Measurements from ENCODE around the gene TDRD15. TPM values are rescaled to one million over a fixed set of nuclear protein-coding genes. Genes with fewer than 3 reads are reported as not detected.

TDRD15 gene
- total and polyA plus RNA-seq, 2 of the 4 experiments (the other 2 are of a cell fraction) = not detected

GRCh38 chr2:21146638-21147037, 22.9 kb downstream of the TDRD15 start:
- no TSS peak for BruUV-seq (replicated peaks)
- Histone ChIP-seq H2AFZ (replicated peaks; ENCODE audit: low read length, poor library complexity) (no peak overlapping the region), H2AK9ac (replicated peaks; ENCODE audit: low read depth, low read length, poor library complexity) (no peak overlapping the region), H2BK15ac (ENCODE audit: low read depth, low read length) (no peak overlapping the region), H3K4me1 (ENCODE audit: control insufficient read depth, insufficient read depth, low read length) (no peaks in the 10 kb centered on the region), H2BK20ac (ENCODE audit: low read depth, low read length) (no peak overlapping the region), H3K14ac (replicated peaks; ENCODE audit: low read depth, low read length) (no peak overlapping the region), H2AK5ac (ENCODE audit: low read depth, low read length) (no peak overlapping the region), H3K79me1 (ENCODE audit: low read depth in 1 of 2, low read length in 2 of 2) (no peaks in the 10 kb centered on the region), H4K20me1 (ENCODE audit: insufficient read depth, low read length) (no peaks in the 10 kb centered on the region), H4K91ac (ENCODE audit: insufficient read depth, low read depth, low read length) (no peak overlapping the region), H4K5ac (ENCODE audit: low read depth, low read length) (no peak overlapping the region), H4K8ac (ENCODE audit: low read depth in 2 of 2, low read length in 2 of 2) (no peak overlapping the region), H3K4me2 (ENCODE audit: low read depth, low read length) (no peak overlapping the region), H3K18ac (ENCODE audit: low read depth, low read length) (no peak overlapping the region), H3K23ac (ENCODE audit: low read depth, low read length) (no peak overlapping the region), H3K9ac (ENCODE audit: low read depth, low read length) (no peak overlapping the region), H2BK120ac (ENCODE audit: low read depth, low read length) (no peak overlapping the region), H3K4me3 (ENCODE audit: insufficient read depth, low read depth, low read length) (no peak overlapping the region), H3K9me1 (ENCODE audit: insufficient read depth, low read length) (no peaks in the 10 kb centered on the region), H3K27ac (ENCODE audit: insufficient read depth, low read length) (no peak overlapping the region), H2BK5ac (ENCODE audit: low read depth, low read length, poor library complexity, severe bottlenecking) (no peak overlapping the region), H3K4ac (ENCODE audit: low read depth, low read length) (no peak overlapping the region), H3K9me3 (ENCODE audit: control insufficient read depth, insufficient read depth, low read length) (no peaks in the 10 kb centered on the region), H3K36me3 (ENCODE audit: control insufficient read depth, insufficient read depth, low read length) (no peaks in the 10 kb centered on the region), H3K27me3 (ENCODE audit: control insufficient read depth, insufficient read depth, low read length) (no peaks in the 10 kb centered on the region), H3K56ac (ENCODE audit: extremely low read depth, insufficient read depth, low read length) (no peak overlapping the region)
- dilution Hi-C loops (cut with HindIII; ENCODE audit: low sequenced_read_pairs, unreplicated experiment) = no loop called here
- CTCF ChIA-PET = no interaction called here
- ATAC-seq (ENCODE audit: low read depth) (no peak), DNase-seq (no peak)
- POLR2A ChIA-PET (ENCODE audit: unreplicated experiment) = no interaction called here
- in situ Hi-C loops (cut with MboI; ENCODE audit: low sequenced_read_pairs) = no loop called here
- WGBS, 2 experiments (ENCODE audit: extremely low coverage in 2 of 2, insufficient read length in 1 of 2) = no CpG with 5 or more reads among the region's 2 CpGs
- TF ChIP-seq POLR2A (IDR thresholded peaks at IDR 0.05; ENCODE audit: low read depth, low read length) (no peak), CEBPB (IDR thresholded peaks at IDR 0.05; ENCODE audit: low read depth, low read length) (no peak), SMC3 (IDR thresholded peaks at IDR 0.05; ENCODE audit: low read depth, low read length) (no peak), MAFK (IDR thresholded peaks at IDR 0.05; ENCODE audit: low read depth, low read length) (no peak), MAZ (IDR thresholded peaks at IDR 0.05; ENCODE audit: borderline replicate concordance, low read depth, low read length) (no peak), CHD1 (IDR thresholded peaks at IDR 0.05; ENCODE audit: low read depth, low read length) (no peak)
- intact Hi-C loops (cut with micrococcal nuclease) = no loop called here
